ENCODE measurements around the gene CMTM3. TPM values are rescaled to one million over a fixed set of nuclear protein-coding genes. Genes with fewer than 3 reads are reported as not detected.

The CMTM3 gene
- total RNA-seq, 5 donors from 2014 or later (not counting 1 experiment from before 2014, with no cell fraction given): 63.5 to 84.8 (median 75.4) TPM

- peak; percentile 54 to 72 (median 68) for ATAC-seq (replicated peaks in 1 of 4)
- peaks cover 4 to 24% of the 10 kb centered on the region in 2 experiments for H3K27me3 ChIP-seq (replicated peaks in 1 of 2; ENCODE audit: control insufficient read depth in 2 of 2, extremely low read depth in 1 of 2, insufficient read depth in 2 of 2, low read length in 1 of 2)
- 13% methylated on average over 72 of the region's 77 CpGs for WGBS (ENCODE audit: insufficient coverage)
- H3K27me3 Mint-ChIP-seq: peaks cover 7 to 38% of the 10 kb centered on the region in 2 donors
- peaks cover 11 to 17% (median 12%) of the 10 kb centered on the region in 3 donors for H3K4me1 Mint-ChIP-seq
- no peak within 1 kb of the TSS for H3K27ac ChIP-seq (ENCODE audit: low read length)
- peak within 1 kb of the TSS; percentile 34 to 72 for H3K4me3 ChIP-seq (ENCODE audit: control insufficient read depth in 1 of 2, extremely low read depth in 1 of 2, low read length in 1 of 2)
- peak in 17 of 35 experiments; percentile 5 to 38 (median 24) for DNase-seq
- peaks cover 2 to 15% of the 10 kb centered on the region in 2 experiments for H3K4me1 ChIP-seq (ENCODE audit: control insufficient read depth in 1 of 2, extremely low read depth in 1 of 2, insufficient read depth in 2 of 2, low read length in 2 of 2)
- ChIA-PET POLR2A (interaction anchor here in 1 of 2 donors (0.6 kb wide), 3 partner anchors 10 to 26 kb away, joined by 3 to 8 read pairs (median 4); no protein-coding TSS in a partner anchor), CTCF (interaction anchor here (0.6 to 1.8 kb wide), 4 partner anchors 11 to 164 kb away, joined by 4 to 11 read pairs (median 4); no protein-coding TSS in a partner anchor)
- H3K4me3 Mint-ChIP-seq: peak within 1 kb of the TSS; percentile 62 to 72 (median 68)
- no peaks in the 10 kb centered on the region for H3K9me3 ChIP-seq
- no peaks in the 10 kb centered on the region for H3K9me3 Mint-ChIP-seq
- no peaks in the 10 kb centered on the region for H3K36me3 Mint-ChIP-seq
- H3K27ac Mint-ChIP-seq: no peak within 1 kb of the TSS
- H3K36me3 ChIP-seq (ENCODE audit: control insufficient read depth in 2 of 2, extremely low read depth in 1 of 2, insufficient read depth in 1 of 2, low read length in 1 of 2): no peaks in the 10 kb centered on the region
Measured at GRCh38 chr16:66578651-66579531, 25.6 kb upstream of the CMTM3 start, which contains the start of gene CMTM2. TSS of gene CMTM2 (plus strand) at chr16:66579463. CDS start at chr16:66579608, 145 bp downstream.

- H3K9me3 Mint-ChIP-seq: no peaks in the 10 kb centered on the region
- no peaks in the 10 kb centered on the region for H3K36me3 Mint-ChIP-seq
- ChIA-PET POLR2A (no interaction called here), CTCF (interaction anchor here in 1 of 2 donors (1.2 kb wide), 1 partner anchor 28 kb away, joined by 5 read pairs; no protein-coding TSS in a partner anchor)
- ATAC-seq (replicated peaks in 1 of 4): no peak
- H3K27me3 Mint-ChIP-seq: peaks cover 7 to 38% of the 10 kb centered on the region in 2 donors
- peaks cover 2 to 15% of the 10 kb centered on the region in 2 experiments for H3K4me1 ChIP-seq (ENCODE audit: control insufficient read depth in 1 of 2, extremely low read depth in 1 of 2, insufficient read depth in 2 of 2, low read length in 2 of 2)
- H3K27ac ChIP-seq (ENCODE audit: low read length): no peak overlapping the region
- peak overlapping the region in 1 of 3 donors; percentile 72 for H3K4me3 Mint-ChIP-seq
- WGBS (ENCODE audit: insufficient coverage): 100% methylated on average over 2 of the region's 4 CpGs
- H3K4me3 ChIP-seq (ENCODE audit: control insufficient read depth in 1 of 2, extremely low read depth in 1 of 2, low read length in 1 of 2): no peak overlapping the region
- H3K27me3 ChIP-seq (replicated peaks in 1 of 2; ENCODE audit: control insufficient read depth in 2 of 2, extremely low read depth in 1 of 2, insufficient read depth in 2 of 2, low read length in 1 of 2): peaks cover 4 to 24% of the 10 kb centered on the region in 2 experiments
- no peaks in the 10 kb centered on the region for H3K36me3 ChIP-seq (ENCODE audit: control insufficient read depth in 2 of 2, extremely low read depth in 1 of 2, insufficient read depth in 1 of 2, low read length in 1 of 2)
- no peak overlapping the region for H3K27ac Mint-ChIP-seq
- peaks cover 12 to 18% (median 15%) of the 10 kb centered on the region in 3 donors for H3K4me1 Mint-ChIP-seq
- no peak for DNase-seq
- H3K9me3 ChIP-seq: no peaks in the 10 kb centered on the region
Measured at GRCh38 chr16:66580605-66581209, 23.8 kb upstream of the CMTM3 start.

GRCh38 chr16:66581246-66581952, 23.1 kb upstream of the CMTM3 start:
- ChIA-PET POLR2A (no interaction called here), CTCF (interaction anchor here in 1 of 2 donors (1.0 to 1.2 kb wide), 2 partner anchors 18 to 27 kb away, joined by 4 to 5 read pairs; no protein-coding TSS in a partner anchor)
- Histone ChIP-seq H3K9me3 (no peaks in the 10 kb centered on the region), H3K36me3 (ENCODE audit: control insufficient read depth in 2 of 2, extremely low read depth in 1 of 2, insufficient read depth in 1 of 2, low read length in 1 of 2) (no peaks in the 10 kb centered on the region), H3K4me3 (ENCODE audit: control insufficient read depth in 1 of 2, extremely low read depth in 1 of 2, low read length in 1 of 2) (no peak overlapping the region), H3K27me3 (replicated peaks in 1 of 2; ENCODE audit: control insufficient read depth in 2 of 2, extremely low read depth in 1 of 2, insufficient read depth in 2 of 2, low read length in 1 of 2) (peaks cover 4 to 24% of the 10 kb centered on the region in 2 experiments), H3K27ac (ENCODE audit: low read length) (no peak overlapping the region), H3K4me1 (ENCODE audit: control insufficient read depth in 1 of 2, extremely low read depth in 1 of 2, insufficient read depth in 2 of 2, low read length in 2 of 2) (peaks cover 2 to 15% of the 10 kb centered on the region in 2 experiments)
- H3K4me1 Mint-ChIP-seq: peaks cover 12 to 20% (median 15%) of the 10 kb centered on the region in 3 donors
- H3K4me3 Mint-ChIP-seq: no peak overlapping the region
- DNase-seq: no peak
- peaks cover 7 to 38% of the 10 kb centered on the region in 2 donors for H3K27me3 Mint-ChIP-seq
- no peak for ATAC-seq (replicated peaks in 1 of 4)
- no peaks in the 10 kb centered on the region for H3K9me3 Mint-ChIP-seq
- WGBS (ENCODE audit: insufficient coverage): 57% methylated on average over 1 of the region's 3 CpGs
- H3K27ac Mint-ChIP-seq: no peak overlapping the region
- H3K36me3 Mint-ChIP-seq: no peaks in the 10 kb centered on the region

DNA sequence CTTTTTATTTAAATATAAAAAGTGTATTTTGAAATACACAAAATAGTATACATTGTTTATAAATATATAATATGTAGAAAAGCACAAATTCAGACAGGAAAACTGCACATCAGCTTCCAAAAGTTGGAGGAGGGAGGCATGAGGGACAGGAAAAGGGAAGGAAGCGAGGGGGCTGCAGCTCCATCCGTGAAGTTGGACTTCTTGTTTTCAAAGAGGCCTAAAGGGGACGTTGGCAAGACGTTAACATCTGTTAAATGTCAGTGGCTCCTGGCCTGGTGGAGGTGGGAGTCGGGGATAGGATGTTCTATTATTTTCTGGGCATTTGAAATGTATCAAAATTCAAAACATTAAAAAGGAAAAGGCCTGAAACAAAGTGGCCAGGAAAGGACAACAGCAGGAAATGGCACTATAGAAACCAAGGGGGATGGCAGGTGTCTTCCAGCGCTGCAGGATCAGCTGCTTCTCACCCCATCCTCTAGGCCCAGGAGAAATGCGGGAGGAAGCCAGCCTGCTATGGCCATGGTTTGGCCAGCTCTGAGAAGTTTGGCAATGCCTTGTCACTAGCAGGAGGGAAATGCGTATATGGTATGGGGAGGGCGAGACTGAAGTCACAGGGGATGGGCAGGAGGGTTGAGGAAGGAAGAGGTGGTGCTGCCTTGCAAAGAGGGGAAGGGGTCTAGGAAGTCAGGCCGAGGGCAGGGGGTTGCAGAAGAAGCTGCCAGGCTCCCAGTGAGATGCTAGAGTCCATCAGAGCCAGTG, 18.8 kb upstream of the CMTM3 start:
- Histone ChIP-seq H3K27ac (ENCODE audit: low read length) (no peak overlapping the region), H3K4me3 (ENCODE audit: control insufficient read depth in 1 of 2, extremely low read depth in 1 of 2, low read length in 1 of 2) (no peak overlapping the region), H3K27me3 (replicated peaks in 1 of 2; ENCODE audit: control insufficient read depth in 2 of 2, extremely low read depth in 1 of 2, insufficient read depth in 2 of 2, low read length in 1 of 2) (no peaks in the 10 kb centered on the region), H3K4me1 (ENCODE audit: control insufficient read depth in 1 of 2, extremely low read depth in 1 of 2, insufficient read depth in 2 of 2, low read length in 2 of 2) (peaks cover 13 to 28% of the 10 kb centered on the region in 2 experiments), H3K36me3 (ENCODE audit: control insufficient read depth in 2 of 2, extremely low read depth in 1 of 2, insufficient read depth in 1 of 2, low read length in 1 of 2) (no peaks in the 10 kb centered on the region), H3K9me3 (no peaks in the 10 kb centered on the region)
- Mint-ChIP-seq H3K36me3 (no peaks in the 10 kb centered on the region), H3K4me3 (no peak overlapping the region), H3K27ac (no peak overlapping the region), H3K27me3 (peaks cover 0 to 6% of the 10 kb centered on the region in 2 donors), H3K4me1 (peaks cover 22 to 37% (median 29%) of the 10 kb centered on the region in 3 donors), H3K9me3 (no peaks in the 10 kb centered on the region)
- no peak for ATAC-seq (replicated peaks in 1 of 4)
- no peak for DNase-seq
- ChIA-PET CTCF (interaction anchor here in 1 of 2 donors (0.7 kb wide), 1 partner anchor 74 kb away, joined by 9 read pairs; no protein-coding TSS in a partner anchor), POLR2A (no interaction called here)
- 87% methylated on average over 8 of the region's 10 CpGs for WGBS (ENCODE audit: insufficient coverage)

DNA sequence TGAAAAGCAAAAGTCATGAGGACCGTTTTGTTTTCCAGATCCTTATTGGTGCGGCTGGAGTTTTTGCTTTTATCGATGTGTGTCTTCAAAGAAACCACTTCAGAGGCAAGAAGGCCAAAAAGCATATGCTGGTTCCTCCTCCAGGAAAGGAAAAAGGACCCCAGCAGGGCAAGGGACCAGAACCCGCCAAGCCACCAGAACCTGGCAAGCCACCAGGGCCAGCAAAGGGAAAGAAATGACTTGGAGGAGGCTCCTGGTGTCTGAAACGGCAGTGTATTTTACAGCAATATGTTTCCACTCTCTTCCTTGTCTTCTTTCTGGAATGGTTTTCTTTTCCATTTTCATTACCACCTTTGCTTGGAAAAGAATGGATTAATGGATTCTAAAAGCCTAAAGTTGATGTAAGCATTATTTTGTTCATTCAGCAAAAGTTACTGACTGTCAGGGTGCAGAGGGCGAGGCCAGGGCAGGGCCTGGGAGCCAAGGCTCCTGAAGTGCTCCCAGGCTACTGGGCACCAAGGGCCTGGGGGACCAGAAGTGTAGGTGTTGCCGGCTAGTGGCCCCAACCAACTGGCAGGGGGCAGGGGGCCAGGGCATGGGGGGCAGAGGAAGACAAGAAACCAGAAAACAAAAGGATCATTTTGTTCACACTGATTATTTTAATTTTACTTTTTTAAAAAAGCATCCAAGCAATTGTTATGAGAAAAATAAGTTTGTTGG, 16.5 kb upstream of the CMTM3 start:
- peak overlapping the region; percentile 14 to 65 (median 44) for H3K4me3 Mint-ChIP-seq
- peaks cover 24 to 40% (median 33%) of the 10 kb centered on the region in 3 donors for H3K4me1 Mint-ChIP-seq
- no peaks in the 10 kb centered on the region for H3K36me3 Mint-ChIP-seq
- Histone ChIP-seq H3K4me3 (ENCODE audit: control insufficient read depth in 1 of 2, extremely low read depth in 1 of 2, low read length in 1 of 2) (peak overlapping the region in 1 of 2 donors; percentile 21), H3K4me1 (ENCODE audit: control insufficient read depth in 1 of 2, extremely low read depth in 1 of 2, insufficient read depth in 2 of 2, low read length in 2 of 2) (peaks cover 13 to 32% of the 10 kb centered on the region in 2 experiments), H3K36me3 (ENCODE audit: control insufficient read depth in 2 of 2, extremely low read depth in 1 of 2, insufficient read depth in 1 of 2, low read length in 1 of 2) (no peaks in the 10 kb centered on the region), H3K9me3 (no peaks in the 10 kb centered on the region), H3K27ac (ENCODE audit: low read length) (no peak overlapping the region), H3K27me3 (replicated peaks in 1 of 2; ENCODE audit: control insufficient read depth in 2 of 2, extremely low read depth in 1 of 2, insufficient read depth in 2 of 2, low read length in 1 of 2) (peaks cover 0 to 2% of the 10 kb centered on the region in 2 experiments)
- H3K27me3 Mint-ChIP-seq: no peaks in the 10 kb centered on the region
- H3K9me3 Mint-ChIP-seq: no peaks in the 10 kb centered on the region
- DNase-seq (no peak), ATAC-seq (replicated peaks in 1 of 4) (no peak)
- 65% methylated on average over 4 of the region's 7 CpGs for WGBS (ENCODE audit: insufficient coverage)
- POLR2A ChIA-PET: no interaction called here
- CTCF ChIA-PET: interaction anchor here (1.6 to 3.1 kb wide), 2 partner anchors 24 to 25 kb away, joined by 10 to 27 read pairs; no protein-coding TSS in a partner anchor
- peak overlapping the region; percentile 45 to 57 for H3K27ac Mint-ChIP-seq
